GM12865 (cell line): Measurements from ENCODE around the gene SBNO2.
A peak's percentile ranks its signal among the peaks of the same experiment; 100 is the strongest.

Experiments used
- DNase-seq: peaks from one replicate; pipeline ENCODE4 v3.0.0; 2010; ENCODE audit warnings: low read depth
- H3K4me3 ChIP-seq: 2 replicates; pipeline ENCODE4 v1.5.1; 2011; ENCODE audit warnings: mild to moderate bottlenecking, low read depth, low read length, control low read depth
- CTCF ChIP-seq: IDR thresholded peaks from 2 replicates; pipeline ENCODE4 v1.5.1; 2011; ENCODE audit warnings: low read length, control low read depth, low read depth, inconsistent platforms; ENCODE audit not compliant: insufficient read depth; ENCODE audit errors: missing control alignments

SBNO2 gene

GRCh38 chr19:1106841-1107660 is 67.0 kb downstream of the SBNO2 start:
- TF ChIP-seq CTCF = no peak
- no peak overlapping the region for H3K4me3 ChIP-seq
- peak; percentile 56 for DNase-seq

DNA sequence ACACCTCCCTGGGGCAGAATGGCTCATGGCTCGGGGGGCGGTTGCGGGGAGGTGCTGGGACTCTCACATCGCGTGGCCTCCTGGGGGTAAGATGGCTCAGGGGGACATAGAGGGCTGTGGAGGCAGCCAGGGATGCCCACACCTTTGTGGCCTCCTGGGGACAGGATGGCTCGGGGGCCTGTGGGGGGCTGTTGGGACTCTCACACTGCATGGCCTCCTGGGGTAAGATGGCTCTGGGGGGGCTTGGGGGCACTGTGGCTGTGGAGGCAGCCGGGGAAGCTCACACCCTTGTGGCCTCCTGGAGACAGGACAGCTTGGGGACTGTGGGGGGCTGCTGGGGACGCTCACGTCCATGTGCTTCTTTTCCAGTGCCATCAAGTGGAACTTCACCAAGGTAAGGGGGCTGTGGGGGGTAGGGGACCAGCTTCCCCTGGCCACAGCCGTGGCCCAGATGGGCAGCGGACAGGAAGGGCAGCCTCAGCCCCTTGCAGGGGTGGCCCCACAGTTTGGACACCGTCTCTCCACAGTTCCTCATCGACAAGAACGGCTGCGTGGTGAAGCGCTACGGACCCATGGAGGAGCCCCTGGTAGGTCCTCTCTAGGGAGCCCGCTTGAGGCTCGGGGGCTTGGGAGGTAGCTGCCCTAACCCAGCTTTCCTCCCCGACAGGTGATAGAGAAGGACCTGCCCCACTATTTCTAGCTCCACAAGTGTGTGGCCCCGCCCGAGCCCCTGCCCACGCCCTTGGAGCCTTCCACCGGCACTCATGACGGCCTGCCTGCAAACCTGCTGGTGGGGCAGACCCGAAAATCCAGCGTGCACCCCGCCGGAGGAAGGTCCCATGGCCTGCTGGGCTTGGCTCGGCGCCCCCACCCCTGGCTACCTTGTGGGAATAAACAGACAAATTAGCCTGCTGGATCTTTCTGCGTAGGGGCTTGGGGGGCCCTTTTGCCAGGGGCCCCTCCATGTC is 67.9 kb downstream of the SBNO2 start:
- TF ChIP-seq CTCF = no peak
- no peak for DNase-seq
- H3K4me3 ChIP-seq = no peak overlapping the region

- TF ChIP-seq CTCF = no peak
- DNase-seq = no peak
- peak overlapping the region; percentile 78 for H3K4me3 ChIP-seq
These were observed 68.8 kb downstream of the SBNO2 start for GRCh38 chr19:1105008-1105872.

DNA sequence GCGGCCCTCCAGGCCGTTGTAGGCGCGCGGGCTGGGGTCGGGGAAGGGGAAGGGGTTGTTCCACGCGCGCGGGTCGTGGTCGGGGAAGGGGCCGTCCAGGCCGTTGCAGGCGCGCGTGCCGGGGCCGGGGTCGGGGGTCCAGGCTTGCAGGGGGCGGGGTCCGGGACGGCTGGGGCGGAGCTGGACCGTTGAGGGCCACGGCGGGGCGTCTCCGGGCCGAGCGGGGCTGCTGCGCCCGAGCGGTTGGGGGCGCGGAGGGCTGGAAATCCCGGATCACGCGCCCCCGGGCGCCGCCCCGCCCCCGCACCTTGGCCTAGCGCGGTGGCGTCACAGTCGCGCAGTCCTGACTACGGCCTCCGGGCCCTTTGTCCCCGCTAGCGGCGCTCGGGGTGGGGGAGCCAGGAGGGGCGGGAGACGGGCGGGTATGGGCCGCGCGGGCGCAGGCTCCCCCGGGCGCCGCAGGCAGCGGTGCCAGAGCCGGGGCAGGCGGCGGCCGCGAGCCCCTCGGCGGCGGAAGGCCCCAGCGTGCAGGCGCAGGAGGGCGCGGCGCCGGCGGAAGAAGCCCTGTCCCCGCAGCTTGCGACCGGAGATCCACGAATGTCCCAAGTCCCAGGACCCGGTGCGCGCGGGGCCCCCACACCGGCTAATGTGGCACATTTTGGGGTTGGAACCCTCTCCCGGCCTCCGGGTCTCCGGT is 69.6 kb downstream of the SBNO2 start:
- no peak for TF ChIP-seq CTCF
- peak; percentile 81 for DNase-seq
- peak overlapping the region; percentile 78 for H3K4me3 ChIP-seq

GRCh38 chr19:1103708-1104310 is 70.3 kb downstream of the SBNO2 start, which contains the start of gene GPX4:
GPX4 (plus strand) TSS chr19:1103994; CDS start chr19:1104044, 50 bp downstream.
- DNase-seq = peak; percentile 100
- H3K4me3 ChIP-seq = peak within 1 kb of the TSS; percentile 78
- no peak for TF ChIP-seq CTCF
